NB4 (cell line): ENCODE data around the gene ZBTB42.

ENCODE experiments used
- DNase-seq: peaks from one replicate; pipeline ENCODE4 v3.0.0; 2010; ENCODE audit warnings: low read depth
- H3K4me3 ChIP-seq: one replicate; pipeline ENCODE4 v1.5.1; 2011; ENCODE audit warnings: mild to moderate bottlenecking, low read depth, low read length, moderate library complexity
- CTCF ChIP-seq: IDR thresholded peaks from one replicate; pipeline ENCODE4 v1.5.1; 2012; ENCODE audit warnings: low read depth, low read length
- MYC ChIP-seq: IDR thresholded peaks from 2 replicates; pipeline ENCODE4 v1.6.1; 2011; ENCODE audit warnings: low read depth, low read length
- POLR2A ChIP-seq: IDR thresholded peaks from 2 replicates; pipeline ENCODE4 v1.6.1; 2011; ENCODE audit warnings: mild to moderate bottlenecking; ENCODE audit not compliant: insufficient read length; ENCODE audit errors: extremely low read depth
- TF ChIP-seq, protein P1 (sequence below): IDR thresholded peaks from 2 replicates; pipeline ENCODE4 v1.6.1; 2011; ENCODE audit warnings: low read depth, low read length

ZBTB42 gene

DNA sequence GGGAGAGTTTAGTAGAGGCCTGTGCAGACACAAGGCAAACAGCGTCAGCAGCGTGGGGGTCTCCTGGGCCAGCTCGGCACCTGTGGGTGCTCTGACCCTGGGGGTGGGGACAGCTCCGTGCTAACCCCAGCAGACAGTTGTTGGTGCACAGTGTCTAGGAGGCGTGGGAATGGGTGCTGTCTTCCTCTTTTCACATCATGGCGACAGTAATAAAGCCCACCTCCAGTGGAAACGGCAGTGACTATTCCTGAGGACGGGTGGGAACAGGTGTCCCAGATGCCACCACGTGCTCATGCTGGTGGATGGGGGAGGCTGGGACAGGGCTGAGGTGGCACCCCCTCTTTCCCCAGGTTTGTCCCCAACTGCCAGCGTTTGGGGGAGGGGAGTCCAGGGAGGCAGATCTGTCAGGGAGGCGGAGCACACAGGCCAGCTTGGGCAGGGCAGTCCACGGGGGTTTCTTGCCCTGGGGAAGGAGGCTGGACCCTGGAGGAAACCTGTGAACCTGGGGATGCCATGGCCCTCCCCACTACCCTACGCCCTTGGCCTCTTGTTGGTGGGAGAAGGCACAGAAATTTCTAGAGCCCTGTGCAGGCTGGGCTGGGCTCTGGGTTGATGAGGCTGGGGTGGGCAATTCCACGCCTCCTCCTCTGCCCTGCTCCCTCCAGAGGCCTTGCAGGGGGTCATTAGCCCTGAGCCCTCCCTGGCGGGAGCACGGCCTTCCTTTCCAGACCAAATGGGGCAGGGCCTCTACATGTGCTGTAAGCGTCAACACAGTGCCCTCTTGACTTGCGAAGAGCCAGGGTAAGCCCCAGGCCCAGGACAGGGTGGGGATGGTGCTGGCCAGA, 3.8 kb downstream of the ZBTB42 start:
- TF ChIP-seq, protein P1, sequence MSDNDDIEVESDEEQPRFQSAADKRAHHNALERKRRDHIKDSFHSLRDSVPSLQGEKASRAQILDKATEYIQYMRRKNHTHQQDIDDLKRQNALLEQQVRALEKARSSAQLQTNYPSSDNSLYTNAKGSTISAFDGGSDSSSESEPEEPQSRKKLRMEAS: peak; percentile 84
- TF ChIP-seq CTCF (no peak), MYC (no peak)
- peak overlapping the region; percentile 16 for H3K4me3 ChIP-seq
- peak; percentile 75 for DNase-seq

DNA sequence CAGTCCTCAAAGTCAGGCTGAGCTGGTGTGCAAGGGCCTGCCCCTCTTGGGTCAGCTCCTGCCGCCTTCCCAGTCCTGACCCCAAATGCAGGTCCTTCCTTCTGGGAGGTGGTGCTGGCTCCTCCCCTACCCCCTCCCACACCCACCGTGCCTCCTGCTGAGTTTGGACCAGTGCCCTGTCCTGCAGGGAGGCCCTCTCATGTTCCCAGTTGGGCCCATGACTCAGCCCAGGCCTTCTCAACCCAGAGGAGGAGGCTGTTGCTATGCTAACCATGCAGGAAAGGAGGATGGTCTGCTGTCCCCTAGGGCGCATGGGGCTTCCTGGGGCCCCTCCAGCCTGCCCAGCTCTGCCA, 4.4 kb downstream of the ZBTB42 start:
- TF ChIP-seq, protein P1: peak; percentile 64
- TF ChIP-seq POLR2A: no peak
- TF ChIP-seq MYC: 0 out of 2 replicates have a peak, but pooled peaks have one; percentile 47
- no peak for TF ChIP-seq CTCF
- DNase-seq: peak; percentile 91
- no peak overlapping the region for H3K4me3 ChIP-seq

GRCh38 chr14:104805941-104806624, 5.2 kb downstream of the ZBTB42 start:
- TF ChIP-seq POLR2A (no peak), CTCF (no peak), MYC (no peak)
- TF ChIP-seq, protein P1: no peak
- H3K4me3 ChIP-seq: no peak overlapping the region
- DNase-seq: peak; percentile 44

- TF ChIP-seq POLR2A (no peak), CTCF (no peak), MYC (no peak)
- TF ChIP-seq, protein P1: no peak
- DNase-seq: no peak
- H3K4me3 ChIP-seq: no peak overlapping the region
Observed at GRCh38 chr14:104806625-104807465, 5.9 kb downstream of the ZBTB42 start.

GRCh38 chr14:104808456-104808855, 7.6 kb downstream of the ZBTB42 start:
- TF ChIP-seq CTCF (no peak), POLR2A (no peak), MYC (no peak)
- TF ChIP-seq, protein P1: no peak
- DNase-seq: no peak
- no peak overlapping the region for H3K4me3 ChIP-seq
